Right cardiac atrium (tissue), 5 donors: ENCODE data around the gene FLVCR1. TPM values are rescaled to one million over a fixed set of nuclear protein-coding genes. Genes with fewer than 3 reads are reported as not detected.
"Not testable (repeated sequence)": the region's sequence is repeated elsewhere in the genome, so short reads cannot be mapped to it uniquely, and the experiment has no call there.

Source experiments
- ATAC-seq, 2 donors: fragments of 200-7000 bp; cut with Tn5 transposase; one replicate each; pipeline versions ENCODE4 v1.8.0 to v1.9.1; 2020; ENCODE audit warnings: moderate library complexity in 2 of 2, mild to moderate bottlenecking in 1 of 2
- DNase-seq, 3 donors: peaks; one replicate each; pipeline ENCODE4 v3.0.0-alpha.2; 2020
- H3K27ac ChIP-seq: one replicate; pipeline ENCODE4 v1.5.1; 2013; ENCODE audit warnings: mild to moderate bottlenecking, low read length, control low read depth, moderate library complexity
- H3K27me3 ChIP-seq: one replicate; pipeline ENCODE4 v1.6.1; 2013; ENCODE audit not compliant: control insufficient read depth, insufficient read depth
- H3K4me1 ChIP-seq: one replicate; pipeline ENCODE4 v1.6.1; 2013; ENCODE audit warnings: low read length; ENCODE audit not compliant: control insufficient read depth, insufficient read depth
- H3K4me3 ChIP-seq: one replicate; pipeline ENCODE4 v1.5.1; 2013; ENCODE audit warnings: low read length, control low read depth
- H3K9me3 ChIP-seq: one replicate; pipeline ENCODE4 v1.6.1; 2013; ENCODE audit warnings: low read length; ENCODE audit not compliant: control insufficient read depth
- WGBS: extraction: QIAGEN DNeasy Blood & Tissue Kit; methylation state at CpG from one replicate; pipeline ENCODE4 v1.1.7; 2013; 5-methylcytosine and 5-hydroxymethylcytosine counted together
- intact Hi-C, 4 donors: fragments of 100-400 bp; cut with DNase I; formaldehyde crosslinking; loops; one replicate each; pipeline versions ENCODE4 v1.11.0 to v1.14.0; 2022 to 2023
- polyA plus RNA-seq: library from polyadenylated mRNA; stranded (reverse); fragments of 200-250 nt; gene quantifications from one replicate; pipeline ENCODE4 v1.2.3, GENCODE V29; 2013
- total RNA-seq, 4 donors: library from RNA; stranded (reverse); fragmentation: NEBNext Ultra II Directional; extraction: Animal tissue kit (Norgen Biotek cat#: 25700); gene quantifications; one replicate each; pipeline ENCODE4 v1.2.1, GENCODE V29; 2021
- donor health status: healthy with polysubstance abuse.
- donor health status: DM: no; HTN: yes; CAD: no.
- donor health status: DM: no; HTN: no; CAD: no.
- donor health status: DM: no; HTN: yes; CAD: no; lungs with severe emphysema.
- donor health status: DM: yes; HTN: yes; CAD: no.

FLVCR1 gene
- total and polyA plus RNA-seq, 5 donors = 1.1 to 4.7 (median 3.2) TPM

- H3K9me3 ChIP-seq = peaks cover 5% of the 10 kb centered on the region
- no peak overlapping the region for H3K4me3 ChIP-seq
- intact Hi-C loops = no loop called here
- WGBS = 94% methylated on average over 2 of the region's 2 CpGs
- no peak overlapping the region for H3K27ac ChIP-seq
- no peak for ATAC-seq
- H3K27me3 ChIP-seq = no peaks in the 10 kb centered on the region
- no peak for DNase-seq
- H3K4me1 ChIP-seq = no peaks in the 10 kb centered on the region
Observed at GRCh38 chr1:212901290-212901689, 43.2 kb downstream of the FLVCR1 start.

- Histone ChIP-seq H3K4me3 (no peak overlapping the region), H3K9me3 (peaks cover 5% of the 10 kb centered on the region), H3K27ac (no peak overlapping the region), H3K4me1 (no peaks in the 10 kb centered on the region), H3K27me3 (no peaks in the 10 kb centered on the region)
- 98% methylated on average over 3 of the region's 3 CpGs for WGBS
- ATAC-seq (no peak), DNase-seq (no peak)
- intact Hi-C loops = no loop called here
Observed at GRCh38 chr1:212902054-212902453, 44.0 kb downstream of the FLVCR1 start.

GRCh38 chr1:212903664-212904063 lies 45.6 kb downstream of the FLVCR1 start:
- WGBS = 80% methylated on average over 1 of the region's 1 CpG
- no peaks in the 10 kb centered on the region for H3K27me3 ChIP-seq
- peaks cover 5% of the 10 kb centered on the region for H3K9me3 ChIP-seq
- intact Hi-C loops = no loop called here
- no peak overlapping the region for H3K4me3 ChIP-seq
- no peaks in the 10 kb centered on the region for H3K4me1 ChIP-seq
- no peak for DNase-seq
- ATAC-seq = no peak
- no peak overlapping the region for H3K27ac ChIP-seq

- H3K27me3 ChIP-seq, DNase-seq, ATAC-seq, H3K27ac ChIP-seq, H3K9me3 ChIP-seq, H3K4me3 ChIP-seq, intact Hi-C loops, H3K4me1 ChIP-seq: not testable (repeated sequence)
- 68% methylated on average over 12 of the region's 12 CpGs for WGBS
Observed at GRCh38 chr1:212908071-212908470, 50.0 kb downstream of the FLVCR1 start.

- Histone ChIP-seq H3K9me3 (no peaks in the 10 kb centered on the region), H3K27me3 (no peaks in the 10 kb centered on the region), H3K4me3 (no peak overlapping the region), H3K27ac (no peak overlapping the region), H3K4me1 (no peaks in the 10 kb centered on the region)
- DNase-seq = no peak
- 90% methylated on average over 2 of the region's 3 CpGs for WGBS
- ATAC-seq = no peak
- intact Hi-C loops = no loop called here
Observed at GRCh38 chr1:212908971-212909370, 50.9 kb downstream of the FLVCR1 start.

GRCh38 chr1:212909652-212910063 lies 51.6 kb downstream of the FLVCR1 start:
- no peak for DNase-seq
- no peak overlapping the region for H3K27ac ChIP-seq
- H3K4me1 ChIP-seq = no peaks in the 10 kb centered on the region
- intact Hi-C loops = no loop called here
- no peak overlapping the region for H3K4me3 ChIP-seq
- no peak for ATAC-seq
- no peaks in the 10 kb centered on the region for H3K9me3 ChIP-seq
- H3K27me3 ChIP-seq = no peaks in the 10 kb centered on the region
- 92% methylated on average over 3 of the region's 3 CpGs for WGBS

- H3K4me1 ChIP-seq, intact Hi-C loops, DNase-seq, H3K9me3 ChIP-seq, H3K4me3 ChIP-seq, ATAC-seq, H3K27me3 ChIP-seq, H3K27ac ChIP-seq: not testable (repeated sequence)
- 71% methylated on average over 8 of the region's 10 CpGs for WGBS
Observed at GRCh38 chr1:212910213-212910612, 52.1 kb downstream of the FLVCR1 start.

GRCh38 chr1:212913638-212914037 lies 55.6 kb downstream of the FLVCR1 start:
- H3K27me3 ChIP-seq, H3K27ac ChIP-seq, H3K4me3 ChIP-seq, DNase-seq, H3K4me1 ChIP-seq, H3K9me3 ChIP-seq, intact Hi-C loops, ATAC-seq: not testable (repeated sequence)
- WGBS = 87% methylated on average over 3 of the region's 3 CpGs

- DNase-seq, H3K9me3 ChIP-seq, intact Hi-C loops, H3K4me1 ChIP-seq, H3K27me3 ChIP-seq, ATAC-seq, H3K27ac ChIP-seq, H3K4me3 ChIP-seq: not testable (repeated sequence)
- 85% methylated on average over 4 of the region's 5 CpGs for WGBS
Observed at GRCh38 chr1:212914110-212914509, 56.0 kb downstream of the FLVCR1 start.

- Histone ChIP-seq H3K9me3 (no peaks in the 10 kb centered on the region), H3K27me3 (no peaks in the 10 kb centered on the region), H3K4me1 (no peaks in the 10 kb centered on the region), H3K27ac (no peak overlapping the region), H3K4me3 (no peak overlapping the region)
- DNase-seq (no peak), ATAC-seq (no peak)
- 52% methylated on average over 3 of the region's 3 CpGs for WGBS
- intact Hi-C loops = no loop called here
Observed at GRCh38 chr1:212914789-212915188, 56.7 kb downstream of the FLVCR1 start.

- peak; percentile 75 to 92 for ATAC-seq
- peak; percentile 85 to 90 (median 85) for DNase-seq
- intact Hi-C loops = no loop called here
- WGBS = 58% methylated on average over 13 of the region's 13 CpGs
- Histone ChIP-seq H3K4me1 (no peaks in the 10 kb centered on the region), H3K27me3 (no peaks in the 10 kb centered on the region), H3K4me3 (no peak overlapping the region), H3K9me3 (no peaks in the 10 kb centered on the region), H3K27ac (no peak overlapping the region)
Observed at GRCh38 chr1:212915245-212916091, 57.4 kb downstream of the FLVCR1 start.
